HL-60 (cell line): ENCODE results near the gene SEC14L1.

Experiments used
- DNase-seq, 2 experiments: peaks; one replicate each; pipeline ENCODE4 v3.0.0-alpha.2; 2010 to 2020; ENCODE audit warnings: low read depth in 1 of 2, low spot score in 1 of 2
- H3K27ac ChIP-seq: fragments of 250-450 bp; sonication (Bioruptor Pico); replicated peaks from 2 replicates; pipeline ENCODE4 v1.5.1; 2020; ENCODE audit warnings: mild to moderate bottlenecking, moderate library complexity
- H3K27me3 ChIP-seq: fragments of 250-450 bp; sonication (Bioruptor Pico); 2 replicates; pipeline ENCODE4 v1.5.1; 2021; ENCODE audit warnings: mild to moderate bottlenecking, moderate library complexity; ENCODE audit not compliant: insufficient read depth, poor library complexity, severe bottlenecking
- H3K4me3 ChIP-seq: replicated peaks from 2 replicates; pipeline ENCODE4 v1.5.1; 2011; ENCODE audit warnings: mild to moderate bottlenecking, control low read depth, low read length; ENCODE audit not compliant: insufficient read depth
- CTCF ChIP-seq: IDR thresholded peaks from one replicate; pipeline ENCODE4 v1.5.1; 2011; ENCODE audit warnings: low read length, control low read depth, inconsistent platforms; ENCODE audit not compliant: insufficient read depth
- GABPA ChIP-seq: IDR thresholded peaks from 2 replicates; pipeline ENCODE4 v1.6.1; 2012; ENCODE audit warnings: low read depth
- POLR2AphosphoS5 ChIP-seq: IDR thresholded peaks from 2 replicates; pipeline ENCODE4 v1.6.1; 2012; ENCODE audit warnings: low read depth
- SPI1 ChIP-seq: IDR thresholded peaks from 2 replicates; pipeline ENCODE4 v1.6.1; 2012; ENCODE audit warnings: low read depth, mild to moderate bottlenecking, borderline replicate concordance
- TF ChIP-seq, protein P1 (sequence below): IDR thresholded peaks from 2 replicates; pipeline ENCODE4 v1.6.1; 2012; ENCODE audit warnings: low read depth; ENCODE audit not compliant: insufficient replicate concordance

SEC14L1 gene

DNA sequence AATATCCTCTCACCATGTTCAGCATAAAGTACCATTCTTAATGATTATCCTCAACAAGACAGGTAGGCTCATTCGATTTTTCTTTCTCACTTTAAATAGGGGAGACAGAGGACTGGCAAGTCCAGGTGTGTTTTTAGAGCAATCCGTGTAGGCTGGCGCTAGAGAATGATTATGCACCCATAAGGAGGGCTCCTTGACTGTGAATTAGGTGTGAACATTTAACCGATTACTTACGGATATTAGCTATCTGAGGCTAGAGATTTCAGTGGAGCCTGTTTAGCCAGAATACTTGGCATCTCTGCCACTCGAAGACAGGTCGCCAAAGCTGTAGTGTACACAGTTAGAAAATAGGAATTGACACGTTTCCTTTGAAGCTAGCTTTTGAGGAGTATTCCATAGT is 1.9 kb downstream of the SEC14L1 start:
- DNase-seq = no peak
- no peak overlapping the region for H3K4me3 ChIP-seq
- no peaks in the 10 kb centered on the region for H3K27me3 ChIP-seq
- TF ChIP-seq GABPA (no peak), CTCF (no peak), POLR2AphosphoS5 (no peak), SPI1 (no peak)
- TF ChIP-seq, protein P1, sequence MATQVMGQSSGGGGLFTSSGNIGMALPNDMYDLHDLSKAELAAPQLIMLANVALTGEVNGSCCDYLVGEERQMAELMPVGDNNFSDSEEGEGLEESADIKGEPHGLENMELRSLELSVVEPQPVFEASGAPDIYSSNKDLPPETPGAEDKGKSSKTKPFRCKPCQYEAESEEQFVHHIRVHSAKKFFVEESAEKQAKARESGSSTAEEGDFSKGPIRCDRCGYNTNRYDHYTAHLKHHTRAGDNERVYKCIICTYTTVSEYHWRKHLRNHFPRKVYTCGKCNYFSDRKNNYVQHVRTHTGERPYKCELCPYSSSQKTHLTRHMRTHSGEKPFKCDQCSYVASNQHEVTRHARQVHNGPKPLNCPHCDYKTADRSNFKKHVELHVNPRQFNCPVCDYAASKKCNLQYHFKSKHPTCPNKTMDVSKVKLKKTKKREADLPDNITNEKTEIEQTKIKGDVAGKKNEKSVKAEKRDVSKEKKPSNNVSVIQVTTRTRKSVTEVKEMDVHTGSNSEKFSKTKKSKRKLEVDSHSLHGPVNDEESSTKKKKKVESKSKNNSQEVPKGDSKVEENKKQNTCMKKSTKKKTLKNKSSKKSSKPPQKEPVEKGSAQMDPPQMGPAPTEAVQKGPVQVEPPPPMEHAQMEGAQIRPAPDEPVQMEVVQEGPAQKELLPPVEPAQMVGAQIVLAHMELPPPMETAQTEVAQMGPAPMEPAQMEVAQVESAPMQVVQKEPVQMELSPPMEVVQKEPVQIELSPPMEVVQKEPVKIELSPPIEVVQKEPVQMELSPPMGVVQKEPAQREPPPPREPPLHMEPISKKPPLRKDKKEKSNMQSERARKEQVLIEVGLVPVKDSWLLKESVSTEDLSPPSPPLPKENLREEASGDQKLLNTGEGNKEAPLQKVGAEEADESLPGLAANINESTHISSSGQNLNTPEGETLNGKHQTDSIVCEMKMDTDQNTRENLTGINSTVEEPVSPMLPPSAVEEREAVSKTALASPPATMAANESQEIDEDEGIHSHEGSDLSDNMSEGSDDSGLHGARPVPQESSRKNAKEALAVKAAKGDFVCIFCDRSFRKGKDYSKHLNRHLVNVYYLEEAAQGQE = no peak
- no peak overlapping the region for H3K27ac ChIP-seq

GRCh38 chr17:77143306-77143705 is 2.5 kb downstream of the SEC14L1 start:
- Histone ChIP-seq H3K27me3 (no peaks in the 10 kb centered on the region), H3K4me3 (no peak overlapping the region), H3K27ac (no peak overlapping the region)
- no peak for TF ChIP-seq GABPA
- TF ChIP-seq CTCF = no peak
- TF ChIP-seq, protein P1 = no peak
- no peak for TF ChIP-seq SPI1
- TF ChIP-seq POLR2AphosphoS5 = no peak
- DNase-seq = no peak

- TF ChIP-seq, protein P1 = no peak
- TF ChIP-seq SPI1 (no peak), CTCF (no peak), GABPA (no peak), POLR2AphosphoS5 (no peak)
- DNase-seq = no peak
- H3K27ac ChIP-seq = no peak overlapping the region
- no peaks in the 10 kb centered on the region for H3K27me3 ChIP-seq
- no peak overlapping the region for H3K4me3 ChIP-seq
These were observed 3.5 kb downstream of the SEC14L1 start for GRCh38 chr17:77144227-77144626.
